Calu3 (cell line): Measurements from ENCODE around the gene CAMKMT. TPM values are rescaled to one million over a fixed set of nuclear protein-coding genes. Genes with fewer than 3 reads are reported as not detected.

Experiments used
- BruUV-seq: library from RNA; stranded (reverse); fragments of 400-500 nt; replicated peaks from 2 replicates; lab custom pipeline; 2021; lab: Mats Ljungman, UMichigan
- CTCF ChIA-PET: fragments of 300-600 bp; sonication (Branson Sonifier 250); formaldehyde crosslinking; loops from one replicate; lab custom pipeline; 2022; ENCODE audit warnings: antibody characterized with exemption; lab: Charles Lee
- DNase-seq: peaks from one replicate; pipeline ENCODE4 v3.0.0; 2022
- H3K27ac Mint-ChIP-seq: one replicate; pipeline ENCODE4 v1.8.0; 2022; ENCODE audit warnings: mixed read lengths; ENCODE audit not compliant: unreplicated experiment
- H3K27me3 Mint-ChIP-seq: one replicate; pipeline ENCODE4 v1.8.0; 2022; ENCODE audit warnings: mixed read lengths; ENCODE audit not compliant: unreplicated experiment
- H3K36me3 Mint-ChIP-seq: one replicate; pipeline ENCODE4 v1.8.0; 2022; ENCODE audit warnings: mild to moderate bottlenecking, moderate library complexity, mixed read lengths; ENCODE audit not compliant: insufficient read depth, unreplicated experiment
- H3K4me1 Mint-ChIP-seq: one replicate; pipeline ENCODE4 v1.8.0; 2022; ENCODE audit warnings: mild to moderate bottlenecking, low read depth, mixed read lengths; ENCODE audit not compliant: unreplicated experiment
- H3K4me3 Mint-ChIP-seq: one replicate; pipeline ENCODE4 v1.8.0; 2022; ENCODE audit warnings: mild to moderate bottlenecking, low read depth, moderate library complexity, mixed read lengths; ENCODE audit not compliant: unreplicated experiment
- H3K9me3 Mint-ChIP-seq: one replicate; pipeline ENCODE4 v1.8.0; 2022; ENCODE audit warnings: low read depth, mixed read lengths; ENCODE audit not compliant: unreplicated experiment
- CTCF ChIP-seq: fragments of 200-600 bp; IDR thresholded peaks from one replicate; pipeline ENCODE4 v1.8.0; 2022; ENCODE audit warnings: antibody characterized with exemption; ENCODE audit not compliant: unreplicated experiment
- intact Hi-C: fragments of 100-400 bp; cut with micrococcal nuclease; formaldehyde crosslinking; loops from one replicate; pipeline ENCODE4 v1.10.0; 2022; ENCODE audit not compliant: unreplicated experiment
- total RNA-seq: library from RNA; stranded (reverse); gene quantifications from 2 replicates; pipeline ENCODE4 v1.2.3, GENCODE V29; 2022

The CAMKMT gene
- total RNA-seq, 1 experiment from 2014 or later = 20.6 TPM

GRCh38 chr2:44778221-44778654 is 416.5 kb downstream of the CAMKMT start:
- DNase-seq = no peak
- H3K4me1 Mint-ChIP-seq = no peaks in the 10 kb centered on the region
- H3K4me3 Mint-ChIP-seq = no peak overlapping the region
- no peaks in the 10 kb centered on the region for H3K9me3 Mint-ChIP-seq
- no peaks in the 10 kb centered on the region for H3K36me3 Mint-ChIP-seq
- CTCF ChIA-PET = no interaction called here
- no peak for TF ChIP-seq CTCF
- BruUV-seq = no TSS peak
- H3K27ac Mint-ChIP-seq = no peak overlapping the region
- no peaks in the 10 kb centered on the region for H3K27me3 Mint-ChIP-seq
- intact Hi-C loops = no loop called here

GRCh38 chr2:44778671-44779476 is 417.1 kb downstream of the CAMKMT start:
- CTCF ChIA-PET = no interaction called here
- no peaks in the 10 kb centered on the region for H3K36me3 Mint-ChIP-seq
- H3K27ac Mint-ChIP-seq = no peak overlapping the region
- no peak for TF ChIP-seq CTCF
- no peaks in the 10 kb centered on the region for H3K27me3 Mint-ChIP-seq
- no peaks in the 10 kb centered on the region for H3K9me3 Mint-ChIP-seq
- DNase-seq = no peak
- no TSS peak for BruUV-seq
- intact Hi-C loops = no loop called here
- H3K4me1 Mint-ChIP-seq = no peaks in the 10 kb centered on the region
- no peak overlapping the region for H3K4me3 Mint-ChIP-seq

- CTCF ChIA-PET = no interaction called here
- intact Hi-C loops = no loop called here
- H3K27ac Mint-ChIP-seq = no peak overlapping the region
- BruUV-seq = no TSS peak
- no peaks in the 10 kb centered on the region for H3K36me3 Mint-ChIP-seq
- H3K4me3 Mint-ChIP-seq = no peak overlapping the region
- DNase-seq = no peak
- no peaks in the 10 kb centered on the region for H3K27me3 Mint-ChIP-seq
- no peaks in the 10 kb centered on the region for H3K9me3 Mint-ChIP-seq
- TF ChIP-seq CTCF = no peak
- no peaks in the 10 kb centered on the region for H3K4me1 Mint-ChIP-seq
These were observed 418.0 kb downstream of the CAMKMT start for GRCh38 chr2:44779793-44780192.

GRCh38 chr2:44780406-44780805 is 418.7 kb downstream of the CAMKMT start:
- Mint-ChIP-seq H3K27ac (no peak overlapping the region), H3K9me3 (no peaks in the 10 kb centered on the region), H3K36me3 (peaks cover 3% of the 10 kb centered on the region), H3K27me3 (no peaks in the 10 kb centered on the region), H3K4me1 (no peaks in the 10 kb centered on the region), H3K4me3 (no peak overlapping the region)
- no TSS peak for BruUV-seq
- TF ChIP-seq CTCF = no peak
- no peak for DNase-seq
- intact Hi-C loops = no loop called here
- CTCF ChIA-PET = no interaction called here
